C4-2B (cell line): ENCODE results near the gene MTERF2.

Experiments
- CTCF ChIP-seq: fragments of 450-650 bp; conservative IDR thresholded peaks from 2 replicates; pipeline ENCODE4 v1.5.1; 2017; ENCODE audit warnings: mild to moderate bottlenecking
- ZFX ChIP-seq: fragments of 450-650 bp; IDR thresholded peaks from 2 replicates; pipeline ENCODE4 v1.6.1; 2017

GRCh38 chr12:107029081-107029480 is 42.1 kb upstream of the MTERF2 start:
- TF ChIP-seq CTCF (no peak), ZFX (no peak)
